BJ (cell line): ENCODE results near the gene SMARCA5. TPM values are rescaled to one million over a fixed set of nuclear protein-coding genes. Genes with fewer than 3 reads are reported as not detected.

ENCODE experiments used
- CTCF ChIA-PET: fragments of 350-600 bp; formaldehyde crosslinking; extraction: SDS; loops from one replicate; lab custom pipeline; 2021; ENCODE audit warnings: antibody characterized with exemption, inconsistent platforms; lab: Yijun Ruan, JAX
- POLR2A ChIA-PET: fragments of 300-600 bp; sonication (Branson Sonifier 250); formaldehyde crosslinking; extraction: SDS; loops from one replicate; lab custom pipeline; 2021; ENCODE audit warnings: antibody characterized with exemption; lab: Charles Lee
- DNase-seq: peaks from one replicate; pipeline ENCODE4 v3.0.0-alpha.2; 2011; ENCODE audit warnings: low read depth
- H3K27me3 ChIP-seq: 2 replicates; pipeline ENCODE4 v1.6.0; 2011; ENCODE audit warnings: low read length; ENCODE audit not compliant: control insufficient read depth, insufficient read depth
- H3K36me3 ChIP-seq: 2 replicates; pipeline ENCODE4 v1.5.1; 2011; ENCODE audit warnings: low read length; ENCODE audit not compliant: control insufficient read depth, insufficient read depth
- H3K4me3 ChIP-seq: 2 replicates; pipeline ENCODE4 v1.5.1; 2011; ENCODE audit warnings: low read depth, mild to moderate bottlenecking, control low read depth, low read length
- polyA plus RNA-seq: library from polyadenylated mRNA; depleted of rRNA; stranded (reverse); fragments of >200 nt; gene quantifications from 2 replicates; pipeline ENCODE4 v1.2.3, GENCODE V29; 2011
- TF ChIP-seq, protein P1 (sequence below): IDR thresholded peaks from 2 replicates; pipeline ENCODE4 v1.5.1; 2011; ENCODE audit warnings: low read depth, mild to moderate bottlenecking, control low read depth, inconsistent platforms, low read length, moderate library complexity; ENCODE audit not compliant: insufficient read depth

Gene SMARCA5
- polyA plus RNA-seq, 1 experiment: 6.3 TPM

DNA sequence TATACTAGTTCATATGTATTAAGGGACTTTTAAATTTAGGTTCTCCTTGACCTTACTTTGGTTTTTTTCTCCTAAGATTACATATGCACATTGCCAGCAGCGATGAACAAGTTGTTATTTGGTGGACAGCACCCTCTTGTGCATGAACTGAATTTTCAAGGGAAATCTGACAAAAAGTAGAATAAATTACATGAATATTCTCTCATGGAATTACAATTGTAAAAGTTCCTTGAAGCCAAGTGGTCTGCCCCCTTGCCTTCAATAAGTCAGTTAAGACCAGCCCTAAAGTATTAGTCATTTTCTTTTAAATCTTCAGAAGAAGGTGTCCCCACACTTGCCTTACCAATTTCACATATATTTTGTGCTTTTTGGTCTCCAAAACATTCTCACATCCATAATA is 30.7 kb upstream of the SMARCA5 start:
- CTCF ChIA-PET: interaction anchor here (0.7 to 2.2 kb wide), 5 partner anchors 140 to 280 kb away, joined by 3 to 16 read pairs (median 5); partner anchors contain the start of gene GAB1
- Histone ChIP-seq H3K4me3 (no peak overlapping the region), H3K27me3 (no peaks in the 10 kb centered on the region), H3K36me3 (no peaks in the 10 kb centered on the region)
- POLR2A ChIA-PET: no interaction called here
- no peak for DNase-seq
- TF ChIP-seq, protein P1, sequence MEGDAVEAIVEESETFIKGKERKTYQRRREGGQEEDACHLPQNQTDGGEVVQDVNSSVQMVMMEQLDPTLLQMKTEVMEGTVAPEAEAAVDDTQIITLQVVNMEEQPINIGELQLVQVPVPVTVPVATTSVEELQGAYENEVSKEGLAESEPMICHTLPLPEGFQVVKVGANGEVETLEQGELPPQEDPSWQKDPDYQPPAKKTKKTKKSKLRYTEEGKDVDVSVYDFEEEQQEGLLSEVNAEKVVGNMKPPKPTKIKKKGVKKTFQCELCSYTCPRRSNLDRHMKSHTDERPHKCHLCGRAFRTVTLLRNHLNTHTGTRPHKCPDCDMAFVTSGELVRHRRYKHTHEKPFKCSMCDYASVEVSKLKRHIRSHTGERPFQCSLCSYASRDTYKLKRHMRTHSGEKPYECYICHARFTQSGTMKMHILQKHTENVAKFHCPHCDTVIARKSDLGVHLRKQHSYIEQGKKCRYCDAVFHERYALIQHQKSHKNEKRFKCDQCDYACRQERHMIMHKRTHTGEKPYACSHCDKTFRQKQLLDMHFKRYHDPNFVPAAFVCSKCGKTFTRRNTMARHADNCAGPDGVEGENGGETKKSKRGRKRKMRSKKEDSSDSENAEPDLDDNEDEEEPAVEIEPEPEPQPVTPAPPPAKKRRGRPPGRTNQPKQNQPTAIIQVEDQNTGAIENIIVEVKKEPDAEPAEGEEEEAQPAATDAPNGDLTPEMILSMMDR: peak; percentile 62

DNA sequence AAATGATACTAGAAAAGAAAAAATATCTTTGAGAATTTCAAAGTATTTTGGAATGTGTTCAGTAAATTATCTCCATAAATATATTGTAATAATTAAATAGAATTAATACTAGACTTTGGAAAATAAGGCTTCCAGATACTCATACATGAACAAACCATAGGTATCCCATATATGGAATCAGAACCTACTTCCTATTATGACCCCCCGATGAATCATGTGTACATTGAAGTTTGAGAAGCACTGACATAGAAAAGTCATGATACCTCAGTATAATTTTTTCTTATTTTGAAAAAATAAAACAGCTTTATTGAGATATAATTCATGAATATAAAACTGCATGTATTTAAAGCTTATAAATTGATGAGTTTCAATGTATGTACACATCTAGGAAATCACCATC is 27.2 kb upstream of the SMARCA5 start:
- Histone ChIP-seq H3K36me3 (no peaks in the 10 kb centered on the region), H3K27me3 (no peaks in the 10 kb centered on the region), H3K4me3 (no peak overlapping the region)
- TF ChIP-seq, protein P1: no peak
- CTCF ChIA-PET: interaction anchor here (0.6 to 1.0 kb wide), 2 partner anchors 268 to 289 kb away, joined by 5 read pairs; no protein-coding TSS in a partner anchor
- DNase-seq: no peak
- POLR2A ChIA-PET: no interaction called here

DNA sequence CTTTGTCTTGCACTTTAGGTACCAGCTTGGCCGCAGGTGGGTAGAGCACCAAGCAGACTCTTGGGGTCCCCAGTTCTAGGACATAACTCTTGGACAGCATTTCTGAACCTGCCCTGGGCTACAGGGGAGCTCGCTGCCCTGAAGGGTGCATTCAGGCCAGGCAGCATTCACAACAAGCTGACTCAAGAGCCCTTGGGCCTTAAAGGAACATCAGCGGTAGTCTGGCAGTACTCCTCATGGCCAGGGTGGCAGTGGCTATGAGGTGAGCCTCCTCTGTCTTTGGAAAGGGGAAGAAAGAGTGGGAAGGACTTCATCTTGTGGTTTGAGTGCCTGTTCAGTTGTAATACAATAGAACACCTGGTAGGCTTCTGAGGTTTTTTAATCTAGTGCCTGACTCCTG is 24.8 kb upstream of the SMARCA5 start:
- Histone ChIP-seq H3K36me3 (no peaks in the 10 kb centered on the region), H3K27me3 (no peaks in the 10 kb centered on the region), H3K4me3 (no peak overlapping the region)
- CTCF ChIA-PET: no interaction called here
- POLR2A ChIA-PET: no interaction called here
- TF ChIP-seq, protein P1: no peak
- DNase-seq: no peak

DNA sequence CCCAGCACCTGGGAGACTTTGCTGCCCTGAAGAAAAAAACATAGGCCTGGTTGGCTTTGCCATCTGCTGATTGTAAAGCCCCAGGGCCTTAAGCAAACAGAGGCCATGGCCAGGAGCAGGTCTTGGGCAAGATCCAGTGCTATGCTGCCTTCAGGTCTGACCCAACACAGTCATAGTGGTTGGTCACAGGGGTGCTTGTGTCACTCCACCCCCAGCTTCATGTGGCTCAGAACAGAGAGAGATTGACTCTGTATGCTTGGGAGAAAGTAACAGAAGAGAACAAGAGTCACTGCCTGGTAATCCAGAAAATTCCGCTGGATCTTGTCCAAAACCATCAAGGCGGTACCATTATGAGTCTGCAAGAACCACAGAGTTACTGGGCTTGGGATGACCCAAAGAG is 24.4 kb upstream of the SMARCA5 start:
- TF ChIP-seq, protein P1: no peak
- DNase-seq: no peak
- Histone ChIP-seq H3K36me3 (no peaks in the 10 kb centered on the region), H3K4me3 (no peak overlapping the region), H3K27me3 (no peaks in the 10 kb centered on the region)
- CTCF ChIA-PET: no interaction called here
- POLR2A ChIA-PET: no interaction called here

DNA sequence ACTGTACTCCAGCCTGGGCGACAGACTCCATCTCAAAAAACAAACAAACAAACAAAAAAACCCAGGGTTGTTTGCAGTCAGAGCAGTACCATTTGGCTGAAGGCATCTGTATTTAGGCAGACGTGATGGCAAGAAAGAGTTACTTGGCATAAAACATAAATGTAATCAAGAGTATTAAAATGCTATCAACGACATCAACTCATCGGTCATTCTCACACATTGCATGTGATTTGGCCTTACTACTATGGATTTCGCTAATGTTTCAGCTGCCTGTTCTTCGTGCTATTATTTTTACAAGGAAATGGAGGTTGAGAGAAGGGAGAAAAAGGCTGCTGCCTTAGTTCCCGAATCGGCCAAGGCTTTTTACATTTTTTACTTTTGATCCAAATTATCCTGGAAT is 15.5 kb upstream of the SMARCA5 start:
- CTCF ChIA-PET: no interaction called here
- TF ChIP-seq, protein P1: no peak

More for the DNA sequence above, 15.5 kb upstream of the SMARCA5 start:
- Histone ChIP-seq H3K4me3 (no peak overlapping the region), H3K36me3 (no peaks in the 10 kb centered on the region), H3K27me3 (no peaks in the 10 kb centered on the region; the same call in 1 of the 2 replicates)
- no peak for DNase-seq
- POLR2A ChIA-PET: no interaction called here
